IPS DF 6.9 (cell line): ENCODE data around the gene NSD1.

Experiments
- DNase-seq: peaks from one replicate; pipeline ENCODE4 v3.0.0-alpha.2; 2013; ENCODE audit warnings: low read depth, low spot score
- H3K27ac ChIP-seq: one replicate; pipeline ENCODE4 v1.5.1; 2013; ENCODE audit warnings: low read length, control low read depth
- H3K27me3 ChIP-seq: 2 replicates; pipeline ENCODE4 v1.6.1; 2013; ENCODE audit warnings: mild to moderate bottlenecking, low read length; ENCODE audit not compliant: control insufficient read depth, insufficient read depth
- H3K36me3 ChIP-seq: 2 replicates; pipeline ENCODE4 v1.6.1; 2013; ENCODE audit warnings: low read length; ENCODE audit not compliant: control insufficient read depth, insufficient read depth
- H3K4me1 ChIP-seq: 2 replicates; pipeline ENCODE4 v1.6.1; 2013; ENCODE audit warnings: low read length; ENCODE audit not compliant: control insufficient read depth, insufficient read depth
- H3K4me3 ChIP-seq: 2 replicates; pipeline ENCODE4 v1.5.1; 2013; ENCODE audit warnings: mild to moderate bottlenecking, low read length
- H3K9me3 ChIP-seq: 2 replicates; pipeline ENCODE4 v1.6.1; 2013; ENCODE audit warnings: low read length, inconsistent platforms; ENCODE audit not compliant: control insufficient read depth, insufficient read depth
- WGBS: extraction: QIAGEN DNeasy Blood & Tissue Kit; methylation state at CpG from one replicate; pipeline ENCODE4 v1.1.7; 2013; ENCODE audit warnings: mixed read lengths, missing lambda C conversion rate; ENCODE audit not compliant: insufficient read length, insufficient coverage; 5-methylcytosine and 5-hydroxymethylcytosine counted together

NSD1 gene

GRCh38 chr5:177288191-177288590, 154.6 kb downstream of the NSD1 start:
- no peak overlapping the region for H3K27ac ChIP-seq
- peaks cover 28% of the 10 kb centered on the region; the same call in 1 of the 2 replicates for H3K36me3 ChIP-seq
- no peak overlapping the region for H3K4me3 ChIP-seq
- no peaks in the 10 kb centered on the region for H3K27me3 ChIP-seq
- no CpG with 5 or more reads among the region's 2 CpGs for WGBS
- H3K9me3 ChIP-seq: no peaks in the 10 kb centered on the region
- DNase-seq: no peak
- H3K4me1 ChIP-seq: no peaks in the 10 kb centered on the region

GRCh38 chr5:177290816-177291596, 157.4 kb downstream of the NSD1 start:
- DNase-seq: no peak
- H3K9me3 ChIP-seq: no peaks in the 10 kb centered on the region
- no CpG with 5 or more reads among the region's 12 CpGs for WGBS
- H3K27ac ChIP-seq: no peak overlapping the region
- no peak overlapping the region for H3K4me3 ChIP-seq
- H3K4me1 ChIP-seq: no peaks in the 10 kb centered on the region
- H3K27me3 ChIP-seq: no peaks in the 10 kb centered on the region
- peaks cover 45% of the 10 kb centered on the region for H3K36me3 ChIP-seq

- H3K4me1 ChIP-seq: no peaks in the 10 kb centered on the region
- no peak overlapping the region for H3K27ac ChIP-seq
- no peaks in the 10 kb centered on the region for H3K9me3 ChIP-seq
- H3K27me3 ChIP-seq: no peaks in the 10 kb centered on the region
- DNase-seq: no peak
- WGBS: no CpG with 5 or more reads among the region's 7 CpGs
- no peak overlapping the region for H3K4me3 ChIP-seq
- peaks cover 48% of the 10 kb centered on the region for H3K36me3 ChIP-seq
Measured at GRCh38 chr5:177291735-177292134, 158.2 kb downstream of the NSD1 start.

GRCh38 chr5:177293819-177294581, 160.4 kb downstream of the NSD1 start:
- Histone ChIP-seq H3K27me3 (no peaks in the 10 kb centered on the region), H3K4me3 (no peak overlapping the region), H3K4me1 (peaks cover 2% of the 10 kb centered on the region; the same call in 1 of the 2 replicates), H3K27ac (no peak overlapping the region), H3K9me3 (no peaks in the 10 kb centered on the region), H3K36me3 (peaks cover 46% of the 10 kb centered on the region)
- WGBS: no CpG with 5 or more reads among the region's 12 CpGs
- no peak for DNase-seq

GRCh38 chr5:177294632-177295031, 161.1 kb downstream of the NSD1 start:
- peaks cover 46% of the 10 kb centered on the region for H3K36me3 ChIP-seq
- no peak for DNase-seq
- H3K27me3 ChIP-seq: no peaks in the 10 kb centered on the region
- peaks cover 2% of the 10 kb centered on the region; the same call in 1 of the 2 replicates for H3K4me1 ChIP-seq
- no peak overlapping the region for H3K4me3 ChIP-seq
- H3K27ac ChIP-seq: no peak overlapping the region
- WGBS: no CpG with 5 or more reads among the region's 3 CpGs
- H3K9me3 ChIP-seq: no peaks in the 10 kb centered on the region

GRCh38 chr5:177295924-177296323, 162.4 kb downstream of the NSD1 start:
- WGBS: no CpG with 5 or more reads among the region's 9 CpGs
- Histone ChIP-seq H3K27ac (no peak overlapping the region), H3K27me3 (no peaks in the 10 kb centered on the region), H3K4me1 (peaks cover 3% of the 10 kb centered on the region; the same call in 1 of the 2 replicates), H3K36me3 (peaks cover 44% of the 10 kb centered on the region), H3K9me3 (no peaks in the 10 kb centered on the region), H3K4me3 (no peak overlapping the region)
- no peak for DNase-seq

GRCh38 chr5:177296581-177296980, 163.0 kb downstream of the NSD1 start:
- Histone ChIP-seq H3K4me1 (peaks cover 3% of the 10 kb centered on the region; the same call in 1 of the 2 replicates), H3K4me3 (no peak overlapping the region), H3K9me3 (no peaks in the 10 kb centered on the region), H3K27ac (no peak overlapping the region), H3K36me3 (peaks cover 42% of the 10 kb centered on the region), H3K27me3 (no peaks in the 10 kb centered on the region)
- DNase-seq: no peak
- WGBS: no CpG with 5 or more reads among the region's 4 CpGs

- Histone ChIP-seq H3K4me1 (peaks cover 3% of the 10 kb centered on the region; the same call in 1 of the 2 replicates), H3K36me3 (peaks cover 34% of the 10 kb centered on the region), H3K27ac (no peak overlapping the region), H3K27me3 (no peaks in the 10 kb centered on the region), H3K4me3 (no peak overlapping the region), H3K9me3 (no peaks in the 10 kb centered on the region)
- DNase-seq: no peak
- WGBS: no CpG with 5 or more reads among the region's 2 CpGs
Measured at GRCh38 chr5:177297922-177298321, 164.3 kb downstream of the NSD1 start.

- peaks cover 20% of the 10 kb centered on the region; the same call in 1 of the 2 replicates for H3K36me3 ChIP-seq
- peaks cover 3% of the 10 kb centered on the region; the same call in 1 of the 2 replicates for H3K4me1 ChIP-seq
- no CpG with 5 or more reads among the region's 9 CpGs for whole genome bisulfite sequencing
- no peaks in the 10 kb centered on the region for H3K9me3 ChIP-seq
- no peak overlapping the region for H3K4me3 ChIP-seq
- DNase-seq: no peak
- H3K27ac ChIP-seq: no peak overlapping the region
- H3K27me3 ChIP-seq: no peaks in the 10 kb centered on the region
Measured at GRCh38 chr5:177299697-177300096, 166.1 kb downstream of the NSD1 start.

GRCh38 chr5:177300236-177300880, 166.8 kb downstream of the NSD1 start:
- Histone ChIP-seq H3K4me1 (peaks cover 3% of the 10 kb centered on the region; the same call in 1 of the 2 replicates), H3K9me3 (no peaks in the 10 kb centered on the region), H3K4me3 (no peak overlapping the region), H3K36me3 (peaks cover 13% of the 10 kb centered on the region; the same call in 1 of the 2 replicates), H3K27me3 (no peaks in the 10 kb centered on the region), H3K27ac (no peak overlapping the region)
- WGBS: no CpG with 5 or more reads among the region's 4 CpGs
- DNase-seq: no peak
